H1 (cell line): ENCODE measurements around the gene MVD. TPM values are rescaled to one million over a fixed set of nuclear protein-coding genes. Genes with fewer than 3 reads are reported as not detected.

Experiments
- CTCF ChIA-PET: fragments of 300-600 bp; sonication (Branson Sonifier 250); formaldehyde crosslinking; loops from one replicate; lab custom pipeline; 2021; ENCODE audit not compliant: partially characterized antibody; lab: Charles Lee
- POLR2A ChIA-PET: fragments of 300-600 bp; sonication (Branson Sonifier 250); formaldehyde crosslinking; loops from one replicate; lab custom pipeline; 2021; ENCODE audit warnings: inconsistent platforms; ENCODE audit not compliant: partially characterized antibody; lab: Charles Lee
- DNase-seq, 2 experiments: peaks; one replicate each; pipeline versions ENCODE4 v3.0.0 to v3.0.0-alpha.2; 2010 to 2022; ENCODE audit warnings: low spot score in 2 of 2, low read depth in 1 of 2, mixed read lengths in 1 of 2
- FAIRE-seq: peaks from 2 replicates; lab custom pipeline; 2011; peaks lifted over from hg19 to GRCh38; lab: Jason Lieb, UNC
- H2AFZ ChIP-seq: 2 replicates; pipeline ENCODE4 v1.8.1; 2012; ENCODE audit warnings: low read length, inconsistent platforms
- H2AK5ac ChIP-seq: 2 replicates; pipeline ENCODE4 v1.6.1; 2013; ENCODE audit warnings: low read depth, low read length
- H2BK120ac ChIP-seq: replicated peaks from 2 replicates; pipeline ENCODE3; 2013; ENCODE audit warnings: low read depth, low read length, inconsistent platforms
- H2BK12ac ChIP-seq: 2 replicates; pipeline ENCODE4 v1.6.1; 2013; ENCODE audit warnings: low read depth, low read length
- H2BK15ac ChIP-seq: 2 replicates; pipeline ENCODE4 v1.6.1; 2013; ENCODE audit warnings: low read length
- H2BK20ac ChIP-seq: 2 replicates; pipeline ENCODE4 v1.6.1; 2013; ENCODE audit warnings: low read length
- H2BK5ac ChIP-seq: 2 replicates; pipeline ENCODE4 v1.6.1; 2013; ENCODE audit warnings: low read depth, low read length
- H3K14ac ChIP-seq: 2 replicates; pipeline ENCODE4 v1.6.1; 2013; ENCODE audit warnings: inconsistent platforms; ENCODE audit not compliant: insufficient read length
- H3K18ac ChIP-seq: 2 replicates; pipeline ENCODE4 v1.6.1; 2013; ENCODE audit warnings: low read length; ENCODE audit errors: extremely low read depth
- H3K23ac ChIP-seq: 2 replicates; pipeline ENCODE4 v1.6.1; 2013; ENCODE audit warnings: inconsistent platforms; ENCODE audit not compliant: insufficient read length
- H3K23me2 ChIP-seq: 2 replicates; pipeline ENCODE4 v1.6.1; 2013; ENCODE audit warnings: low read depth, low read length
- H3K27ac ChIP-seq: 2 replicates; pipeline ENCODE4 v1.6.1; 2011; ENCODE audit warnings: low read depth, low read length, inconsistent platforms
- H3K27me3 ChIP-seq, 4 experiments: replicated peaks in 1 of 4; 1 replicate in 1 of 4; 2 replicates in 3 of 4; pipeline versions ENCODE4 v1.6.1 to v1.8.1; 2011 to 2013; ENCODE audit warnings: low read length in 3 of 4, mild to moderate bottlenecking in 3 of 4, inconsistent platforms in 2 of 4, mixed read lengths in 2 of 4, moderate library complexity in 1 of 4; ENCODE audit not compliant: control insufficient read depth in 3 of 4, insufficient read depth in 3 of 4; ENCODE audit errors: extremely low read depth in 1 of 4
- H3K36me3 ChIP-seq, 4 experiments: 2 replicates each; pipeline versions ENCODE4 v1.6.1 to v1.8.1; 2011 to 2013; ENCODE audit warnings: mild to moderate bottlenecking in 4 of 4, low read length in 3 of 4, moderate library complexity in 2 of 4, control low read depth in 1 of 4, inconsistent platforms in 1 of 4; ENCODE audit not compliant: insufficient read depth in 4 of 4, control insufficient read depth in 2 of 4
- H3K4ac ChIP-seq: replicated peaks from 2 replicates; pipeline ENCODE3; 2013; ENCODE audit warnings: low read length, low read depth, mixed read lengths, inconsistent platforms; ENCODE audit not compliant: insufficient read length
- H3K4me1 ChIP-seq, 4 experiments: replicated peaks in 1 of 4; 1 replicate in 1 of 4; 2 replicates in 3 of 4; pipeline versions ENCODE4 v1.6.1 to v1.8.1; 2011 to 2013; ENCODE audit warnings: low read length in 3 of 4, inconsistent platforms in 2 of 4, mixed read lengths in 1 of 4; ENCODE audit not compliant: insufficient read depth in 4 of 4, control insufficient read depth in 3 of 4
- H3K4me2 ChIP-seq, 2 experiments: 2 replicates each; pipeline versions ENCODE4 v1.6.1 to v1.8.1; 2011 to 2013; ENCODE audit warnings: low read depth in 2 of 2, low read length in 2 of 2, control low read depth in 1 of 2, inconsistent platforms in 1 of 2, mild to moderate bottlenecking in 1 of 2; ENCODE audit not compliant: insufficient read depth in 1 of 2
- H3K4me3 ChIP-seq, 4 experiments: fragments of 200-600, 300-600 bp in 1 of 4; sonication (generic), shearing (Covaris generic), sonication (Bioruptor Twin) in 1 of 4; 2 replicates each; pipeline versions ENCODE4 v1.5.1 to v1.8.1; 2011 to 2016; ENCODE audit warnings: low read length in 4 of 4, low read depth in 3 of 4, control low read depth in 2 of 4, inconsistent platforms in 2 of 4, mild to moderate bottlenecking in 2 of 4, mixed read lengths in 1 of 4, moderate library complexity in 1 of 4; ENCODE audit not compliant: insufficient read depth in 2 of 4; ENCODE audit errors: extremely low read depth in 1 of 4
- H3K56ac ChIP-seq: replicated peaks from 2 replicates; pipeline ENCODE3; 2013; ENCODE audit warnings: low read depth, mild to moderate bottlenecking, mixed read lengths, low read length, inconsistent platforms; ENCODE audit not compliant: insufficient read length
- H3K79me1 ChIP-seq: 2 replicates; pipeline ENCODE4 v1.6.1; 2013; ENCODE audit warnings: low read depth, low read length, control low read depth
- H3K79me2 ChIP-seq, 2 experiments: 2 replicates each; pipeline versions ENCODE4 v1.6.1 to v1.8.1; 2012 to 2013; ENCODE audit warnings: low read length in 2 of 2, mild to moderate bottlenecking in 2 of 2, inconsistent platforms in 1 of 2; ENCODE audit not compliant: insufficient read depth in 2 of 2, control insufficient read depth in 1 of 2
- H3K9ac ChIP-seq, 4 experiments: replicated peaks in 1 of 4; 1 replicate in 1 of 4; 2 replicates in 3 of 4; pipeline versions ENCODE4 v1.6.1 to v1.8.1; 2011 to 2013; ENCODE audit warnings: low read depth in 3 of 4, low read length in 3 of 4, control low read depth in 2 of 4, mild to moderate bottlenecking in 2 of 4, moderate library complexity in 2 of 4, inconsistent platforms in 1 of 4; ENCODE audit errors: extremely low read depth in 1 of 4
- H3K9me3 ChIP-seq, 2 experiments: 2 replicates each; pipeline versions ENCODE4 v1.6.1 to v1.8.1; 2012 to 2013; ENCODE audit warnings: mild to moderate bottlenecking in 2 of 2, moderate library complexity in 2 of 2, control low read depth in 1 of 2, inconsistent platforms in 1 of 2, low read depth in 1 of 2, low read length in 1 of 2, mixed read lengths in 1 of 2; ENCODE audit not compliant: insufficient read depth in 2 of 2
- H4K20me1 ChIP-seq, 2 experiments: replicated peaks in 1 of 2; 2 replicates each; pipeline versions ENCODE3 to v1.8.1; 2011 to 2013; ENCODE audit warnings: inconsistent platforms in 2 of 2, low read length in 2 of 2, mild to moderate bottlenecking in 1 of 2; ENCODE audit not compliant: insufficient read depth in 2 of 2, control insufficient read depth in 1 of 2
- H4K5ac ChIP-seq: 2 replicates; pipeline ENCODE4 v1.6.1; 2013; ENCODE audit warnings: low read length, low read depth, mixed read lengths, inconsistent platforms; ENCODE audit not compliant: insufficient read length
- H4K8ac ChIP-seq: 2 replicates; pipeline ENCODE4 v1.8.0; 2013; ENCODE audit warnings: mild to moderate bottlenecking, moderate library complexity, low read length, inconsistent platforms; ENCODE audit not compliant: insufficient read depth; ENCODE audit errors: extremely low read depth
- H4K91ac ChIP-seq: replicated peaks from 2 replicates; pipeline ENCODE3; 2013; ENCODE audit warnings: low read length, mixed read lengths, inconsistent platforms; ENCODE audit not compliant: insufficient read length
- EGR1 ChIP-seq: IDR thresholded peaks from 2 replicates; pipeline ENCODE4 v1.6.1; 2011; ENCODE audit warnings: low read depth, low read length, borderline replicate concordance
- EP300 ChIP-seq, 2 experiments: IDR thresholded peaks; 1 replicate in 1 of 2; 2 replicates in 1 of 2; pipeline ENCODE4 v1.6.1; 2011 to 2012; ENCODE audit warnings: low read depth in 2 of 2, low read length in 2 of 2, mild to moderate bottlenecking in 2 of 2, borderline replicate concordance in 1 of 2, inconsistent platforms in 1 of 2, moderate library complexity in 1 of 2
- EZH2 ChIP-seq: fragments of 200-600 bp; sonication (generic); IDR thresholded peaks from 2 replicates; pipeline ENCODE4 v1.7.1; 2012; ENCODE audit warnings: low read depth, mild to moderate bottlenecking, moderate library complexity, low read length, inconsistent platforms; ENCODE audit not compliant: severe bottlenecking
- SP1 ChIP-seq: IDR thresholded peaks from 2 replicates; pipeline ENCODE4 v1.6.1; 2011; ENCODE audit warnings: low read depth, low read length
- WGBS, 2 experiments: shearing (Covaris generic) in 1 of 2; methylation state at CpG; one replicate each; pipeline versions ENCODE4 v1.1.6 to v1.1.7; 2013 to 2015; ENCODE audit warnings: low lambda C conversion rate in 2 of 2, mixed read lengths in 2 of 2, inconsistent platforms in 1 of 2, low coverage in 1 of 2, missing lambda C conversion rate in 1 of 2; ENCODE audit not compliant: insufficient replicate concordance in 2 of 2, insufficient coverage in 1 of 2, insufficient read length in 1 of 2; ENCODE audit errors: extremely low coverage in 1 of 2, missing lambda C conversion rate in 1 of 2; 5-methylcytosine and 5-hydroxymethylcytosine counted together
- polyA plus RNA-seq, 7 experiments: library from polyadenylated mRNA; depleted of rRNA in 3 of 7; stranded (reverse) in 5 of 7; unstranded in 2 of 7; fragments of >200 nt in 5 of 7; fragments of 200-250 nt in 2 of 7; gene quantifications; 1 replicate in 5 of 7; 2 replicates in 1 of 7; 4 replicates in 1 of 7; pipeline versions ENCODE4 v1.2.1 to v1.2.3, GENCODE V29; 2011 to 2013; ENCODE audit warnings: missing spikeins in 2 of 7, mixed read lengths in 2 of 7
- total RNA-seq: library from RNA; stranded (reverse); fragmentation: NEBNext Ultra II Directional; extraction: Animal tissue kit (Norgen Biotek cat#: 25700); gene quantifications from 2 replicates; pipeline ENCODE4 v1.2.1, GENCODE V29; 2021

MVD gene
- total and polyA plus RNA-seq, 2 of the 8 experiments (the other 6 are each of a cell fraction or from before 2014, with no cell fraction given), result 47.2 to 77.3 TPM

- FAIRE-seq (no peak), DNase-seq (no peak)
- H3K9ac ChIP-seq, result no peak overlapping the region
- H4K8ac ChIP-seq, result no peak overlapping the region; the same call in 1 of the 2 replicates
- peaks cover 7% of the 10 kb centered on the region; the same call in 1 of the 2 replicates for H3K23me2 ChIP-seq
- no peak overlapping the region for H3K4me2 ChIP-seq
- peaks cover 3 to 29% (median 4%) of the 10 kb centered on the region in 4 experiments; a peak in 7 of 8 replicates for H3K36me3 ChIP-seq
- no peak overlapping the region for H2BK12ac ChIP-seq
- no peak overlapping the region for H3K18ac ChIP-seq
- WGBS, 2 experiments, result 94% methylated on average over 46 of the region's 50 CpGs; no CpG with 5 or more reads in 1 of the 2 experiments
- peaks cover 0 to 14% of the 10 kb centered on the region in 2 experiments; a peak in 3 of 4 replicates for H3K79me2 ChIP-seq
- no peak overlapping the region for H3K4ac ChIP-seq
- H2AFZ ChIP-seq, result no peak overlapping the region
- POLR2A ChIA-PET, result interaction anchor here (2.0 kb wide), 1 partner anchor 8 kb away, joined by 4 read pairs; the partner anchor contains the start of gene MVD
- H3K27me3 ChIP-seq, result no peaks in the 10 kb centered on the region
- H2BK20ac ChIP-seq, result no peak overlapping the region
- no peaks in the 10 kb centered on the region for H3K9me3 ChIP-seq
- no peak overlapping the region for H2BK15ac ChIP-seq
- H3K56ac ChIP-seq, result no peak overlapping the region
- H2BK120ac ChIP-seq, result no peak overlapping the region
- H2BK5ac ChIP-seq, result no peak overlapping the region
- CTCF ChIA-PET, result interaction anchor here (1.2 to 1.9 kb wide), 3 partner anchors 22 to 67 kb away, joined by 3 to 4 read pairs (median 4); no protein-coding TSS in a partner anchor
- no peak overlapping the region for H2AK5ac ChIP-seq
- peaks cover 3% of the 10 kb centered on the region for H3K79me1 ChIP-seq
- H4K5ac ChIP-seq, result no peak overlapping the region
- peaks cover 0 to 6% (median 4%) of the 10 kb centered on the region in 4 experiments; a peak in 5 of 7 replicates for H3K4me1 ChIP-seq
- no peak overlapping the region; the same call in 1 of the 2 replicates for H3K27ac ChIP-seq
- H3K4me3 ChIP-seq, result no peak overlapping the region
- TF ChIP-seq EP300 (IDR thresholded peaks at IDR 0.05; ENCODE audit: borderline replicate concordance in 1 of 2, low read depth in 2 of 2, low read length in 2 of 2) (no peak), SP1 (no peak), EZH2 (no peak), EGR1 (no peak)
- peaks cover 2 to 35% of the 10 kb centered on the region in 2 experiments for H4K20me1 ChIP-seq
- no peak overlapping the region for H4K91ac ChIP-seq
- H3K14ac ChIP-seq, result no peak overlapping the region
- H3K23ac ChIP-seq, result no peak overlapping the region
Measured at GRCh38 chr16:88655053-88655732, 7.7 kb downstream of the MVD start.
